Activated naive CD4-positive, alpha-beta T cell treated with Interleukin-2 at 50 U/mL for 16 hours (primary cell): Measurements from ENCODE around the gene LYSMD1.

Experiments
- DNase-seq: peaks from one replicate; pipeline ENCODE4 v3.0.0-alpha.2; 2020

Gene LYSMD1

DNA sequence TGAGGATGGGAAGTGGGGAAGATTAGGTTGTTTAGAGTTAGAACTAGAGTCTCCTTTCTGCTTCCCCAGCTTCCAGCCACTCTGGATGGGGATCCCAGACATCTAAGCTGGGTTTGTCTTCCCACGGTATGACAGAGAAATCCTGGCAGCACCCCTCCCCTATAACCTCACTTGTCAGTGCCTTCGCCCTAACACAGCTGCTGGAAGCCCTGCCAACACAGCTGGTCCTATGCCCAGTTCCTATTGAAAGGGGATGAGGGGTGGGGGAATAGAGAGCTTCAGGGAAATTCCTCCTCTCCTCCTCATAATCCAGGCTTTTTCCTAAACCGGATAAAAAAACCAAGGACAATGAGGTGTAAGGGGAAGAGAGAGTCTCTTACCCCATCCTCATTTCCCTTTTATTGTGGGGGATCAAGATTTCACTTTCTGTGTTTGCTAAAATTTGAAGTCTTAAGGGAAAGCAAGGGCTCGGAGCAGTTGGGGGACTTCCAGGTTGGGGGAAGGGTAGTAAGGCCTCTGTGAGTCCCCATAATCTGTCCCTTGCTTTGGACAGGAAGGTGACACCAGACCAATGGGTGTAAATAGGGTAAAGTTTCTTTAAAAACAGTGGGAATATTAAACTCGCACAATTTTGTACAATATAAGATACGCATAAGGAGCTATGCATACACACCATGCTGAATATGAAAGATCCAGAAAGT, 9.5 kb upstream of the LYSMD1 start:
- no peak for DNase-seq

DNA sequence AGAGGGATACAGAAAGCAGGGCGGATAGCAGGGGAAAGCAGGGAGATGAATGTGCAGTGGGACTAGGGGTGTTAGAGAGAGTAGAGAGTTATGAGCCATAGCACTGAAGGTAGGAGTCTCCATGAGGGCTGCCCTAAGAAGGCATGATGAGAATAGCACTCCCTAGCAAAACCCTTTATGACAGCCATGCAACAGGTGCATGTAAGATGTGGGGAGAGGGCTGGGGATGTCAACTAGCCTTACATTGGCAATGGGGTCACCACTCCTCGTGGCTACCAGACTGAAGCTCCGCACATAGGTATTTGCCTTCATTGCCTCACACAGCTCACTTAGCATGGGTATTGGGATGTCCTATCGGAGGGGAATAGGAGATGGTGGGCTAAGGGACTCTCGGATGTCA, 5.5 kb upstream of the LYSMD1 start:
- no peak for DNase-seq

DNA sequence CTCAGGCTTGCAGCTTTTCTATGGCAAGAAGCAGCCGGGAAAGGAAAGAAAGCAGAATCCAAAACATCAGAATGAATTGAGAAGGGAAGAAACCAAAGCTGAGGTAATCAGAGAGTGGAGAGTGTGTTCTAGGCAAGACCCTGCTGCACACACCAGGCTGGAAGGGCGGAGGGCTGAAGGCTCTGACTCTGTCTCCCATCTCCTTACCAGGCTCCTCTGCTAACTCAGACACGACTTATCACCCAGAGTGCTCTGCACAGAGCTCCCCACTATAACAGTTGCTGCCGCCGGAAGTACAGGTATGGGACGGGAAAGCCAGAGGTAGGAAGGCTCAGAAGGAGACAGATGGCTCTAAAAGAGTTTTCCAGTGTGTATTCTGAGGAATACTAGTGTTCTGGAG, 1.4 kb upstream of the LYSMD1 start:
- DNase-seq = no peak

DNA sequence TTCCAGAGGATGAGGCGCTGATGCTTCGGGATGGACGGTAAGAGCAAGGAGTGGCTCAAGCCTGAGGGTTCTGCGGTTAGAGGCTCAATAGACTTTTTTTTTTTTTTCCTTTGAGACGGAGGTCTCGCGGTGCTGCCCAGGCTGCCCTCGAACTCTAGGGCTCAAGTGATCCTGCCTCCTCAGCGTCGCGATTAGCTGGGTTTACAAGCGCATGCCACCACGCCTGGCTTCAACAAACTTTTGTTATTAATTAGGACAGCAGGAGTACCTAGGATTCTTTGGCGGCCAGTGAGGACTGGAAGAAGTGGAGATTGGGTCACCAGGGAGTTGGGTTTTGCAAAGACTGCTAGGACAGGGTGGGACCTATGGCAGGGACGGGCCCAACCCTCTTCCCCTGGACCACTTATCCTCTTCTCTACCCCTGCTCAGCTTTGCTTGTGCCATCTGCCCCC, 829 bp upstream of the LYSMD1 start:
- DNase-seq = no peak

DNA sequence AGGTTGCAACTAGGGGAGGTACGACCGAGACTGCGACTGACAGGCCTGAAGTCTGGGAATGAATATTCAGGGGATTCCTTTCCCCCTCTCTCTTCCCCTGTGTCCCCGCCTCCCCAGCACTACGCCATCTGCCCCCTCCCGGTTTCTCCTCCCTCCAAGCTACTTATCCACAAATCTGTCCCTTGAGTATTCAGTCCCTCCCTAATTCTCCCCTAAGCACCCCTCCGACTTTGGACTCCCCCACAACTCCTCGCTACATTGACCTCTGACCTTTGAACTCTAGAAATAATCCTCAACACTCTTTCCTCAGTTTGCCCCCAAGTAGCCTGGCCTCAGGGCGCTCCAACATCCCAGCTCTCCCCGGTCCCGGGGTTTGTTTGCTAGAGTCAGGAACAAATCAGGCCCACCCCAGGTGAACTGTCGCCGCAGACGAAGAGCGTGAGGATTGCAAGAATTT, 393 bp downstream of the LYSMD1 start:
- no peak for DNase-seq

DNA sequence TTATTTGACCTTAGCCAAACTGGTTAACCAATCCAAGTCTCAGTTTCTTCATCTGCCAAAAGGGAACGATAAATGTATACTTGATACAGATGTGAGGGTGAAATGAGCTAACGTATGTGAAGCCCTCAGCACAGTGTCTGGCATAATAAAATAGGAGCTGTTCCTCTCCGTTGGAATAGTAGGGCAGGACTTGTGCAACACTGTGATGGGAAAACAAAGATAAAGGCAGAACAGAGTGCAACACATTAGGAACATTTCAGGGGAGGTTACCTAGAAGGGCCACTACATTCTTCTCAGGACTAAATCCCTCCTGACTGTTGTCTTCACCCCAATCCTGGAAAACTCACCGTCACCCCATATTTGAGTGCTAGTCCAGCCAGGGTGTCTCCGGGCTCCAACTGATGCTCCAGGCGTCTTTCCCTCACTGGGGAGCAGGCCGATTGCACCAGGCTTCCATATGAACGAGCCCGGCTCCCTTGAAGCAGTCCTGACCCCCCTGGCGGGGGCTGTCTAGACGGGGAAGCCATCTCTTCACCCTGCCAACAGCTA, 896 bp downstream of the LYSMD1 start:
- DNase-seq = no peak

- no peak for DNase-seq
These were observed 6.3 kb downstream of the LYSMD1 start for GRCh38 chr1:151159373-151159772.

GRCh38 chr1:151158751-151159251, 6.9 kb downstream of the LYSMD1 start:
- no peak for DNase-seq

DNA sequence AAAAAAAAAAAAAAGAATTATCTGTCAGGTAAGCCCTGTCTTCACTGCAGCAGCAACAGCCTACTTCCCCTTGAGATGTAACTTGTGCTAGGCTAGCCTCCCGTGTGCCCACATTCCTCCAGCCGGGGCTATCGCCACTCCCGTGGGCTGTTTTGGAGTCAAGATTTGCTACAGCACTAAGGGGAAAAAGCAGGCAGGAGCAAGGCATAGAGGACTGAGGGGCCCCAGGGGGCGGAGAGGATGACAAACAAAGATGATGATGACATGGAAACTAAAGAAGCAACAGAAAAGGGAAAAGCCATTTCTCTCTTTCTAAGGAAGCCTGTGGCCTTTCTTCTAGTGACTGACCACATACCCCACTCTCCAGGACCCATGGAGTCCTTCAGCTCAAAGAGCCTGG, 7.4 kb downstream of the LYSMD1 start:
- DNase-seq = peak; percentile 60

- peak; percentile 60 for DNase-seq
These were observed 8.6 kb downstream of the LYSMD1 start for GRCh38 chr1:151157067-151157531.

- DNase-seq = peak; percentile 82
These were observed 9.2 kb downstream of the LYSMD1 start, which contains the start of gene TNFAIP8L2 for GRCh38 chr1:151156515-151156819. Gene TNFAIP8L2, plus strand, starts transcription at chr1:151156649. Its CDS starts 2,049 bp downstream, at chr1:151158698.

GRCh38 chr1:151147665-151148064, 18.0 kb downstream of the LYSMD1 start:
- no peak for DNase-seq

DNA sequence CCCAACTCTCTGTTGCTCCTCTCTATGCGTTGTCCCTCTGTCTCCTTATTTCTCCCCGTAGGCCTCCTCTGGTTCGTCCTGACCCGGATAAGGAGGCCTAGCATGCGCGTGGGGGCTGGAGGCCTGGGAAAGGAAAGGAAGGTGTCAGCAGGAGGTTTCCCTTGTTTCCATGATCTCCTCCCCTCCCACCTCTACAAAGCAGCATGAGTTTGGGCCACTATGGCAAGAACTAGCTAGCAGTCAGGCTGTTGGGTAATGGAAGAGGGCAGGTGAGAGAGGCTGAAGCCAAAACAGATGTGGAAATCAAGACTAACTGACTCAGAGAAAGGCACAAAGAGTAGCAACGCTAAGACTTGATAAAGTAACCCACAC, 18.6 kb downstream of the LYSMD1 start:
- no peak for DNase-seq

DNA sequence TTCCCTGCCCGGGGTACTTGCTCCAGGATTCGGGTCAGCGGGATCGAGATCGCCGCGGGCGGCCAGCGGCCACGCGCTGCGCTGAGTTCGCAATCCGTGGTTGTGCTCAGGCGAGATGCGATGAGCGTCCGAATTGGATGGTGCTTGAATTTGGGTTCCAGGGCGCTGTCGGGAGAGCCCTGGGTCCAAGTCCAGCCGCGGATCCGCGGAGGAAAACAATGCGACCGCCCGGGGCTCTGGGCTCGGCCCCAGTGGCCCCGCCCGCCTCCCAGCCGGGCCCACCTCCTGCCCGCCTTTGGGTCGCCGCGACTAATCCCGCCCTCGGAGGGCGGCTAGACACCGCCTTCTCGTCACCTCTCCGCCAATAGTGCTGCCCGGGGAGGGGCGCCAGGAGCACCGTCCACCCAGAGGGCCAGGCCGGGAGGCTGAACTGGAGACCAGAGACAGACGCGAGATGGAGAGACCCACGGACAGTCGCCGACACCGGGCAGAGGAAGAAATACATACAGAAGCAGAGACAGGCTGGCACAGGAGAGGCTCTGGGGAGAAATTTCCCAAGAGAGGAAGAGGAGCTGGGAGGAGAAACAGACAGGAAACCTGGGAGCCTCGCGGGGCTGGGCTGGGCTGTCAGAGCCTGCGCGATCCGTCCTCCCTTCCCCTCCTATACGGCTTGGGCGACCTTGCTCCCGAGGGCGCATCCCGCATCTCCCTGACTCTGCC, 19.1 kb downstream of the LYSMD1 start, which contains the start of gene SEMA6C:
SEMA6C (minus strand) TSS at position 220 of the 720 bp plus-strand sequence. CDS start 4,010 bp downstream, outside the sequence.
- peak; percentile 91 for DNase-seq

DNA sequence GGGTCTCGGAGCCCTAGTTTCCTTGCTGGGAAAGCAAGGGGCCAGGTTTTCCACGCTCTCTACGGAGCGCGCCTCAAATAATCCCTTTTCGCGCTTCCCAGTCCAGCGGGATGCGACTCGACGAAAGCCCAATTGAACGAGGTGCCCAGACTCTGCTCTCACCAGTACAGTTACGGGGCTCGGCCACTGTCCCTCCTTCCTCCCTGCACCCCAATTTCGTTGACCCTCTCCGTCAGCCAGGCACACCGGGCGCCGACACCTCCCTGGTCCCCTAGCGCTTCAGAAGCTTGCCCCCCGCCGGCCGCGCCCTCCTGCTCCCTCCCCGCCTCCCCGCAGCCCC, 19.7 kb downstream of the LYSMD1 start:
- no peak for DNase-seq

GRCh38 chr1:151145304-151146071, 20.2 kb downstream of the LYSMD1 start:
- DNase-seq = peak; percentile 25

- DNase-seq = no peak
These were observed 21.0 kb downstream of the LYSMD1 start for GRCh38 chr1:151144474-151145303.

- DNase-seq = no peak
These were observed 21.7 kb downstream of the LYSMD1 start for GRCh38 chr1:151143986-151144385.

DNA sequence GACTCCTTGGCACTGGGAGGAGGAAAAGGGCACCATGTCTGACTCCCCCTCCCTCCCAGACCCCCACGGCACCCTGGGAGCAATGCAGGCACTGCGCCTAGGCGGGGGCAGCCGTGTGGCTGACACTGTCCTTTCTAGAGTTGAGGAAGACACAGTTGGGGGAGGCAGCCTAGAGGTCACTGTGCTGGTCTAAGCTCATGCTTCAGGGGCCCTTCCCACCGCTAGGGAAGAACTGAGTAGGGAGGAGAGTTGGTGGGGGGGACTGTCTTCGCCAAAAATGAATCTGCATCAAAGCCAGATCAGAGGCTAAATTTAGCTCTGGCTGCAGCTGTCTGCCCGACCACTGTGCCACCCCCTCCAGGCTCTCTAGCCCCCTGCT, 22.7 kb downstream of the LYSMD1 start:
- DNase-seq = no peak

DNA sequence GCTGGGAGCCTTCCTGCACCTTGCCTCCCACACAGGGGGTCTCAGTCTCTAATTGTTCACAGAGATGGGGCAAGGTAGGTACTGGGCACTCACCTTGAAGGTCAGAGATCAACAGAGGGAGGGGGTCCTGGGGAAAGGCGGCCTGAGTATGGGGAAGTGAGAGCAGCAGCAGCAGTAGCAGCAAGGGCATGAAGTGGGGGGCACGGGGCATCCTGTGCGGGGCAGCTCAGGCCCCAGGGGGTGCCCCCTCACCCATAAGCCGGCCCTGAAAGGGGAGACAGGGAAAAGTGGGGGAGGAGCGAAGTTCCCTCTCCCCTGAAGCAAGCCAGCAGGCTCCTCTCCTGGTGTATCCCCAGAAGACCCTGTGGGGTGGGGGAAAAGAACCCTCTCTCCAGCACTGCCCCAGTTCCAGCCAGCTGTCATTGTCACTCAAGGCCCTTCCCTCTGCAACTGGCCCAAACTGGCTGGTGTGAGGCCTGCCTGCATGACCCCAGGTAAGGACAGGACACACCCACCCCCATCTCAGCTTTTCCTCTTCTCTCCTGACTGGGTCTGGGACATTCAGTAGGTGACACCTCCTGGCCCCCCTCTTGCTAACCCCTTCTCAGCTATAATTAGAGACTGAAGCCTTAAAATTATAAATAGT, 23.2 kb downstream of the LYSMD1 start:
- DNase-seq = no peak

GRCh38 chr1:151137789-151138188, 27.9 kb downstream of the LYSMD1 start:
- DNase-seq = no peak
